H1 (cell line): ENCODE results near the gene C18orf63. TPM values are rescaled to one million over a fixed set of nuclear protein-coding genes. Genes with fewer than 3 reads are reported as not detected.

Experiments
- ASH2L ChIP-seq: fragments of 200-600, 300-600 bp; sonication (generic); IDR thresholded peaks from one replicate; pipeline ENCODE4 v1.7.1; 2017; ENCODE audit warnings: low read length
- CHD7 ChIP-seq: fragments of 300-600 bp; sonication (generic); IDR thresholded peaks from 2 replicates; pipeline ENCODE4 v1.7.1; 2012; ENCODE audit warnings: low read length, moderate library complexity, mild to moderate bottlenecking, inconsistent platforms; ENCODE audit not compliant: insufficient replicate concordance
- NANOG ChIP-seq: IDR thresholded peaks from 2 replicates; pipeline ENCODE4 v1.6.1; 2011; ENCODE audit warnings: low read length, low read depth, mild to moderate bottlenecking, inconsistent platforms; ENCODE audit not compliant: insufficient read depth, poor library complexity, severe bottlenecking
- RBBP5 ChIP-seq: IDR thresholded peaks from 2 replicates; pipeline ENCODE4 v1.7.1; 2012; ENCODE audit warnings: low read depth, mild to moderate bottlenecking, inconsistent platforms, low read length, moderate library complexity, borderline replicate concordance
- RXRA ChIP-seq: IDR thresholded peaks from 2 replicates; pipeline ENCODE4 v1.6.1; 2011; ENCODE audit warnings: low read depth, mild to moderate bottlenecking, low read length, moderate library complexity; ENCODE audit not compliant: insufficient read depth
- TBP ChIP-seq: IDR thresholded peaks from 2 replicates; pipeline ENCODE4 v1.6.1; 2011; ENCODE audit warnings: low read depth, low read length, improper control_type of control experiment
- polyA plus RNA-seq, 7 experiments: library from polyadenylated mRNA; depleted of rRNA in 3 of 7; stranded (reverse) in 5 of 7; unstranded in 2 of 7; fragments of >200 nt in 5 of 7; fragments of 200-250 nt in 2 of 7; gene quantifications; 1 replicate in 5 of 7; 2 replicates in 1 of 7; 4 replicates in 1 of 7; pipeline versions ENCODE4 v1.2.1 to v1.2.3, GENCODE V29; 2011 to 2013; ENCODE audit warnings: missing spikeins in 2 of 7, mixed read lengths in 2 of 7
- total RNA-seq: library from RNA; stranded (reverse); fragmentation: NEBNext Ultra II Directional; extraction: Animal tissue kit (Norgen Biotek cat#: 25700); gene quantifications from 2 replicates; pipeline ENCODE4 v1.2.1, GENCODE V29; 2021

C18orf63 gene
- total and polyA plus RNA-seq, 2 of the 8 experiments (the other 6 are each of a cell fraction or from before 2014, with no cell fraction given) = not detected

- no peak for TF ChIP-seq CHD7
- TF ChIP-seq TBP = no peak
- no peak for TF ChIP-seq NANOG
- TF ChIP-seq ASH2L = peak; percentile 87
- peak; percentile 84; the same call in 1 of the 2 replicates for TF ChIP-seq RBBP5
- 0 out of 2 replicates have a peak, but pooled peaks have one; percentile 22 for TF ChIP-seq RXRA
Measured at GRCh38 chr18:74282755-74283554, 32.7 kb upstream of the C18orf63 start (continued).
